GM11168 (cell line): ENCODE results near the gene RAPGEF1.

Experiments used
- in situ Hi-C: fragments of 300-500 bp; cut with MboI; formaldehyde crosslinking; loops from one replicate; pipeline ENCODE4 v1.12.0; 2022; ENCODE audit warnings: low sequenced_read_pairs; ENCODE audit not compliant: unreplicated experiment

Gene RAPGEF1

GRCh38 chr9:131529597-131530545, 210.0 kb downstream of the RAPGEF1 start:
- in situ Hi-C loops = no loop called here

GRCh38 chr9:131528886-131529505, 210.9 kb downstream of the RAPGEF1 start:
- in situ Hi-C loops = no loop called here

- in situ Hi-C loops = no loop called here
Measured at GRCh38 chr9:131528186-131528585, 211.7 kb downstream of the RAPGEF1 start.
